Neutrophil (primary cell): Measurements from ENCODE around the gene THAP12.

Source experiments
- H3K27ac ChIP-seq: fragments of 200-600 bp; sonication (generic); 2 replicates; pipeline ENCODE4 v1.5.1; 2016; ENCODE audit warnings: mild to moderate bottlenecking, moderate library complexity
- H3K27me3 ChIP-seq: fragments of 200-600 bp; sonication (generic); 2 replicates; pipeline ENCODE4 v1.6.0; 2016; ENCODE audit warnings: mild to moderate bottlenecking
- H3K36me3 ChIP-seq: fragments of 200-600 bp; sonication (generic); 2 replicates; pipeline ENCODE4 v1.5.1; 2017
- H3K4me1 ChIP-seq, 2 experiments: fragments of 200-600 bp in 1 of 2; sonication (generic) in 1 of 2; 1 replicate in 1 of 2; 2 replicates in 1 of 2; pipeline versions ENCODE4 v1.5.1 to v1.6.1; 2013 to 2016; ENCODE audit warnings: low read depth in 1 of 2, low read length in 1 of 2, mild to moderate bottlenecking in 1 of 2, moderate library complexity in 1 of 2; ENCODE audit not compliant: control insufficient read depth in 1 of 2, insufficient read depth in 1 of 2
- H3K4me3 ChIP-seq, 2 experiments: fragments of 200-600 bp in 1 of 2; sonication (generic) in 1 of 2; 1 replicate in 1 of 2; 2 replicates in 1 of 2; pipeline ENCODE4 v1.5.1; 2013 to 2016; ENCODE audit warnings: low read depth in 1 of 2, low read length in 1 of 2, mild to moderate bottlenecking in 1 of 2, moderate library complexity in 1 of 2
- H3K9me3 ChIP-seq: fragments of 200-600 bp; sonication (generic); 2 replicates; pipeline ENCODE4 v1.5.1; 2016
- CTCF ChIP-seq: fragments of 200-600 bp; sonication (generic); IDR thresholded peaks from 2 replicates; pipeline ENCODE4 v1.5.1; 2016; ENCODE audit warnings: antibody characterized with exemption

Gene THAP12

DNA sequence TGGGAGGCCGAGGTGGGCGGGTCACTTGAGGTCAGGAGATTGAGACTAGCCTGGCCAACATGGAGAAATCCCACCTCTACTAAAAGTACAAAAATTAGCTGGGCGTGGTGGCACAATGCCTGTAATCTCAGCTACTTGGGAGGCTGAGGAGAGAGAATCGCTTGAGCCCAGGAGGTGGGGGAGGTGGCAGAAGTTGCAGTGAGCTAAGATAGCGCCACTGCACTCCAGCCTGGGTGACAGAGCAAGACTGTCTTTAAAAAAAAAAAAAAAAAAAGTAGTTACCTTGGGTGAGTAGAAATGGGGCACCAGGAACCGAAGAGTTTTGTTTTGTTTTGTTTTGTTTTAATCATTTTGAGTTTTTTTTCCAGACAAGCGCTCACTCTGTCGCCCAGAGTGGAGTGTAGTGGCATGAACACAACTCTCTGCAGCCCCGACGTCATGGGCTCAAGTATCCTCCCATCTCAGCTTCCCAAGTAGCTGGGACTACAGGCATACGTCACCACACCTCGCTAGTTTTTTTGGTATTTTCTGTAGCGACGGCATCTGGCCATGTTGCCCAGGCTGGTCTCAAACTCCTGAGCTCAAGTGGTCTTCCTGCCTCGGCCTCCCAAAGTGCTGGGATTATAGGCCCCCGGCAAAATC lies 15.8 kb downstream of the THAP12 start:
- no peak for TF ChIP-seq CTCF
- H3K4me1 ChIP-seq: no peaks in the 10 kb centered on the region
- H3K27ac ChIP-seq: no peak overlapping the region
- no peak overlapping the region for H3K4me3 ChIP-seq
- H3K27me3 ChIP-seq: no peaks in the 10 kb centered on the region
- H3K9me3 ChIP-seq: no peaks in the 10 kb centered on the region
- H3K36me3 ChIP-seq: peaks cover 8% of the 10 kb centered on the region

GRCh38 chr11:76362716-76363115 lies 18.2 kb downstream of the THAP12 start:
- H3K27me3 ChIP-seq: no peaks in the 10 kb centered on the region

GRCh38 chr11:76361776-76362175 lies 19.2 kb downstream of the THAP12 start:
- Histone ChIP-seq H3K9me3 (no peaks in the 10 kb centered on the region), H3K27ac (no peak overlapping the region), H3K27me3 (no peaks in the 10 kb centered on the region), H3K4me3 (no peak overlapping the region), H3K4me1 (no peaks in the 10 kb centered on the region), H3K36me3 (peaks cover 18% of the 10 kb centered on the region)
- TF ChIP-seq CTCF: no peak

More at GRCh38 chr11:76362716-76363115, 18.2 kb downstream of the THAP12 start:
- no peak overlapping the region for H3K4me3 ChIP-seq
- H3K27ac ChIP-seq: no peak overlapping the region
- H3K4me1 ChIP-seq: no peaks in the 10 kb centered on the region
- H3K36me3 ChIP-seq: peaks cover 18% of the 10 kb centered on the region
- no peak for TF ChIP-seq CTCF
- H3K9me3 ChIP-seq: no peaks in the 10 kb centered on the region

DNA sequence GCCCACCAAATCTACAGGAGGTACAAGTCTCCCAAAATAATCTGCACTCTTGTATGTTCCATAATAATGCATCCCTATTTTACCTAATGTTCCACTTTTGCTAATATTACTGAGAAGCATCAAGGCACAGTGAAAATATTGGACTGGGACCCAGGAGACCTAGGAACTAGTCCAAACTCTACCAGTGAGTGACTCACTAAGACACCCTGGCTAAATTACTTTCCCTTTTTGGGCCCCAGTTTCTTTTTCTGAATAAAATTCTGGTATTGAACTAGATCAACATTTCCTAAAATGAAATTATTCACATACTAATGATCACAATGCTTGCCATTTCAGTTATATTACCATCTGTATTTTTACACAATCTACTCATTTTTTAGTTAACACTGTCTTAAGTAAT lies 19.6 kb downstream of the THAP12 start:
- H3K27ac ChIP-seq: no peak overlapping the region
- no peaks in the 10 kb centered on the region for H3K9me3 ChIP-seq
- no peak overlapping the region for H3K4me3 ChIP-seq
- no peaks in the 10 kb centered on the region for H3K4me1 ChIP-seq
- no peaks in the 10 kb centered on the region for H3K27me3 ChIP-seq
- peaks cover 21% of the 10 kb centered on the region for H3K36me3 ChIP-seq
- TF ChIP-seq CTCF: no peak

- Histone ChIP-seq H3K4me3 (no peak overlapping the region), H3K36me3 (peaks cover 60% of the 10 kb centered on the region), H3K9me3 (no peaks in the 10 kb centered on the region), H3K4me1 (no peaks in the 10 kb centered on the region), H3K27ac (no peak overlapping the region), H3K27me3 (no peaks in the 10 kb centered on the region)
- TF ChIP-seq CTCF: no peak
Measured at GRCh38 chr11:76355172-76355571, 25.8 kb downstream of the THAP12 start.
